Right lobe of liver (tissue), 4 donors: ENCODE results near the gene WFDC2.

Source experiments
- POLR2A ChIP-seq: fragments of 450-650 bp; IDR thresholded peaks from one replicate; pipeline ENCODE4 v1.6.1; 2017; ENCODE audit warnings: antibody characterized with exemption, mild to moderate bottlenecking
- TF ChIP-seq, protein P1 (sequence below), 4 donors: fragments of 200-600 bp in 3 of 4; fragments of 450-650 bp in 1 of 4; IDR thresholded peaks; one replicate each; pipeline versions ENCODE4 v1.5.1 to v1.8.0; 2016 to 2022; ENCODE audit warnings: antibody characterized with exemption in 4 of 4, mild to moderate bottlenecking in 2 of 4
- donor health status: DM: no; HTN: no; CAD: no.
- donor health status: DM: no; HTN: no; CAD: no.
- donor health status: DM: no; HTN: yes; CAD: no.

DNA sequence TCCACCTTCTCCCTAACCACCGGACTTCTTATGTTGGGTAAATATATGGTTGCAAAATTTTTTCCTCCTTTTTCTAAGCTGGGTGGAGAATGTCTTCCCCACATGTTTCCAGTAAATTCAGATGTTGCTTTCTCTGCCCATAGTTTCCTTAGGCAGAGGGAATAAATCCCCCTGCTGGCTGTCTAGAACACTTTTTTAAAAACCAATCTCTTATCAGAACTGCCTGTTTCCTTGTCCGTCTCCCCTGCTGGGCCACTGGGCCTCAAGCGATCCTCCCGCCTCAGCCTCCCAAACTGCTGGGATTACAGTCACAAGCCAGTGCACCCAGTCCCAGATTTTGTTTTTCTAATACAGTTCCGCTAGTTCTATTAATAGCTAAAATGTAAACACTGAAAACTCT lies 9.9 kb upstream of the WFDC2 start:
- TF ChIP-seq, protein P1, sequence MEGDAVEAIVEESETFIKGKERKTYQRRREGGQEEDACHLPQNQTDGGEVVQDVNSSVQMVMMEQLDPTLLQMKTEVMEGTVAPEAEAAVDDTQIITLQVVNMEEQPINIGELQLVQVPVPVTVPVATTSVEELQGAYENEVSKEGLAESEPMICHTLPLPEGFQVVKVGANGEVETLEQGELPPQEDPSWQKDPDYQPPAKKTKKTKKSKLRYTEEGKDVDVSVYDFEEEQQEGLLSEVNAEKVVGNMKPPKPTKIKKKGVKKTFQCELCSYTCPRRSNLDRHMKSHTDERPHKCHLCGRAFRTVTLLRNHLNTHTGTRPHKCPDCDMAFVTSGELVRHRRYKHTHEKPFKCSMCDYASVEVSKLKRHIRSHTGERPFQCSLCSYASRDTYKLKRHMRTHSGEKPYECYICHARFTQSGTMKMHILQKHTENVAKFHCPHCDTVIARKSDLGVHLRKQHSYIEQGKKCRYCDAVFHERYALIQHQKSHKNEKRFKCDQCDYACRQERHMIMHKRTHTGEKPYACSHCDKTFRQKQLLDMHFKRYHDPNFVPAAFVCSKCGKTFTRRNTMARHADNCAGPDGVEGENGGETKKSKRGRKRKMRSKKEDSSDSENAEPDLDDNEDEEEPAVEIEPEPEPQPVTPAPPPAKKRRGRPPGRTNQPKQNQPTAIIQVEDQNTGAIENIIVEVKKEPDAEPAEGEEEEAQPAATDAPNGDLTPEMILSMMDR (IDR thresholded peaks at IDR 0.05) = no peak
- no peak for TF ChIP-seq POLR2A
